Transverse colon (tissue), 3 donors: ENCODE data around the gene SLAMF9.

ENCODE experiments used
- CTCF ChIP-seq, 5 experiments: fragments of 200-600 bp in 3 of 5; fragments of 450-650 bp in 2 of 5; sonication (generic) in 3 of 5; IDR thresholded peaks; 1 replicate in 2 of 5; 2 replicates in 3 of 5; pipeline ENCODE4 v1.5.1; 2016 to 2017; ENCODE audit warnings: antibody characterized with exemption in 5 of 5, inconsistent platforms in 3 of 5, mild to moderate bottlenecking in 2 of 5, moderate library complexity in 1 of 5
- POLR2A ChIP-seq: fragments of 450-650 bp; IDR thresholded peaks from one replicate; pipeline ENCODE4 v1.6.1; 2016; ENCODE audit warnings: antibody characterized with exemption, mild to moderate bottlenecking, moderate library complexity

- TF ChIP-seq CTCF (IDR thresholded peaks at IDR 0.05) (no peak), POLR2A (no peak)
Measured at GRCh38 chr1:159985473-159985872, 31.4 kb upstream of the SLAMF9 start.
